Mesenchymal stem cell (in vitro differentiated cells and primary cell): ENCODE data around the gene RAB22A.
A peak's percentile ranks its signal among the peaks of the same experiment; 100 is the strongest.

Source experiments
- DNase-seq: peaks from one replicate; pipeline ENCODE4 v3.0.0-alpha.2; 2013
- H2AFZ ChIP-seq: one replicate; pipeline ENCODE4 v1.6.1; 2013; ENCODE audit warnings: low read depth, mild to moderate bottlenecking, control low read depth, inconsistent platforms, low read length, moderate library complexity
- H2AK5ac ChIP-seq: 2 replicates; pipeline ENCODE4 v1.6.1; 2013; ENCODE audit warnings: low read length, moderate library complexity, mild to moderate bottlenecking, inconsistent platforms; ENCODE audit not compliant: severe bottlenecking
- H2BK120ac ChIP-seq: one replicate; pipeline ENCODE4 v1.6.1; 2013; ENCODE audit warnings: low read depth, mild to moderate bottlenecking, inconsistent platforms, low read length, moderate library complexity
- H2BK12ac ChIP-seq, 2 experiments: one replicate each; pipeline ENCODE4 v1.6.1; 2013; ENCODE audit warnings: inconsistent platforms in 2 of 2, low read length in 2 of 2, mild to moderate bottlenecking in 2 of 2, moderate library complexity in 2 of 2, control low read depth in 1 of 2
- H2BK15ac ChIP-seq: one replicate; pipeline ENCODE4 v1.6.1; 2013; ENCODE audit warnings: mild to moderate bottlenecking, low read depth, inconsistent platforms; ENCODE audit not compliant: poor library complexity, severe bottlenecking
- H2BK5ac ChIP-seq: 2 replicates; pipeline ENCODE4 v1.6.1; 2013; ENCODE audit warnings: low read depth, mild to moderate bottlenecking, low read length, control low read depth, inconsistent platforms; ENCODE audit not compliant: poor library complexity, severe bottlenecking
- H3K14ac ChIP-seq, 2 experiments: one replicate each; pipeline ENCODE4 v1.6.1; 2013; ENCODE audit warnings: inconsistent platforms in 2 of 2, low read length in 2 of 2, control low read depth in 1 of 2, mild to moderate bottlenecking in 1 of 2, moderate library complexity in 1 of 2
- H3K18ac ChIP-seq, 2 experiments: one replicate each; pipeline ENCODE4 v1.6.1; 2013; ENCODE audit warnings: inconsistent platforms in 2 of 2, low read length in 2 of 2, control low read depth in 1 of 2, low read depth in 1 of 2, mild to moderate bottlenecking in 1 of 2
- H3K23ac ChIP-seq, 2 experiments: one replicate each; pipeline ENCODE4 v1.6.1; 2013; ENCODE audit warnings: inconsistent platforms in 2 of 2, low read length in 2 of 2, mild to moderate bottlenecking in 2 of 2, moderate library complexity in 2 of 2, control low read depth in 1 of 2
- H3K27ac ChIP-seq: 2 replicates; pipeline ENCODE4 v1.5.1; 2013; ENCODE audit warnings: mild to moderate bottlenecking, moderate library complexity, low read length, control low read depth, inconsistent platforms; ENCODE audit not compliant: poor library complexity, severe bottlenecking
- H3K27me3 ChIP-seq, 2 experiments: 2 replicates each; pipeline versions ENCODE4 v1.6.1 to v1.7.0; 2013; ENCODE audit warnings: low read length in 2 of 2, mild to moderate bottlenecking in 2 of 2, moderate library complexity in 2 of 2, control low read depth in 1 of 2, inconsistent platforms in 1 of 2; ENCODE audit not compliant: control insufficient read depth in 1 of 2, insufficient read depth in 1 of 2
- H3K36me3 ChIP-seq, 2 experiments: 2 replicates each; pipeline versions ENCODE4 v1.6.1 to v1.7.0; 2013; ENCODE audit warnings: low read length in 2 of 2, control low read depth in 1 of 2, inconsistent platforms in 1 of 2, low read depth in 1 of 2, mild to moderate bottlenecking in 1 of 2; ENCODE audit not compliant: insufficient read depth in 2 of 2, control insufficient read depth in 1 of 2
- H3K4ac ChIP-seq, 2 experiments: one replicate each; pipeline ENCODE4 v1.6.1; 2013; ENCODE audit warnings: inconsistent platforms in 2 of 2, low read length in 2 of 2, mild to moderate bottlenecking in 2 of 2, moderate library complexity in 2 of 2, control low read depth in 1 of 2, low read depth in 1 of 2
- H3K4me1 ChIP-seq: 2 replicates; pipeline ENCODE4 v1.6.1; 2013; ENCODE audit warnings: low read depth, low read length, control low read depth; ENCODE audit not compliant: control insufficient read depth, insufficient read depth
- H3K4me2 ChIP-seq: 2 replicates; pipeline ENCODE4 v1.6.1; 2013; ENCODE audit warnings: low read length, mild to moderate bottlenecking, inconsistent platforms; ENCODE audit not compliant: poor library complexity, severe bottlenecking
- H3K4me3 ChIP-seq, 2 experiments: 2 replicates each; pipeline versions ENCODE4 v1.5.1 to v1.7.0; 2013; ENCODE audit warnings: low read length in 2 of 2, mild to moderate bottlenecking in 2 of 2, control low read depth in 1 of 2, low read depth in 1 of 2; ENCODE audit not compliant: insufficient read depth in 1 of 2
- H3K79me1 ChIP-seq: replicated peaks from 2 replicates; pipeline ENCODE4 v1.6.1; 2013; ENCODE audit warnings: mild to moderate bottlenecking, control low read depth, low read length, inconsistent platforms; ENCODE audit not compliant: poor library complexity, severe bottlenecking
- H3K9ac ChIP-seq: 2 replicates; pipeline ENCODE4 v1.7.0; 2013; ENCODE audit warnings: mild to moderate bottlenecking, low read length, moderate library complexity
- H3K9me3 ChIP-seq: 2 replicates; pipeline ENCODE4 v1.7.0; 2013; ENCODE audit warnings: mild to moderate bottlenecking, low read length; ENCODE audit not compliant: control insufficient read depth
- H4K8ac ChIP-seq: one replicate; pipeline ENCODE4 v1.6.1; 2013; ENCODE audit warnings: inconsistent platforms, mild to moderate bottlenecking, low read length, moderate library complexity
- H4K91ac ChIP-seq: one replicate; pipeline ENCODE4 v1.6.1; 2013; ENCODE audit warnings: mild to moderate bottlenecking, low read length, inconsistent platforms
- WGBS: methylation state at CpG from one replicate; pipeline ENCODE4 v1.1.7; 2013; ENCODE audit warnings: mixed read lengths; 5-methylcytosine and 5-hydroxymethylcytosine counted together

RAB22A gene

GRCh38 chr20:58286729-58287128 lies 22.8 kb upstream of the RAB22A start:
- H3K4me2 ChIP-seq = no peak overlapping the region
- no peak for DNase-seq
- H3K4ac ChIP-seq = no peak overlapping the region
- H4K8ac ChIP-seq = no peak overlapping the region
- H2BK15ac ChIP-seq = no peak overlapping the region
- peaks cover 34% of the 10 kb centered on the region for H3K79me1 ChIP-seq
- no peaks in the 10 kb centered on the region for H3K9me3 ChIP-seq
- H4K91ac ChIP-seq = no peak overlapping the region
- H3K27me3 ChIP-seq = no peaks in the 10 kb centered on the region
- H3K14ac ChIP-seq = no peak overlapping the region
- no peak overlapping the region for H2BK12ac ChIP-seq
- no peak overlapping the region for H3K27ac ChIP-seq
- H2BK120ac ChIP-seq = no peak overlapping the region
- H2AFZ ChIP-seq = no peak overlapping the region
- no peak overlapping the region for H3K23ac ChIP-seq
- H3K4me1 ChIP-seq = no peaks in the 10 kb centered on the region
- H3K4me3 ChIP-seq = no peak overlapping the region
- H2BK5ac ChIP-seq = no peak overlapping the region
- 87% methylated on average over 7 of the region's 7 CpGs for WGBS
- H3K36me3 ChIP-seq = peaks cover 21 to 41% of the 10 kb centered on the region in 2 experiments
- no peak overlapping the region for H2AK5ac ChIP-seq
- no peak overlapping the region for H3K9ac ChIP-seq
- H3K18ac ChIP-seq = no peak overlapping the region

- Histone ChIP-seq H4K8ac (no peak overlapping the region), H3K9me3 (no peaks in the 10 kb centered on the region), H2BK15ac (no peak overlapping the region), H3K4me1 (no peaks in the 10 kb centered on the region), H3K23ac (no peak overlapping the region), H3K4ac (no peak overlapping the region), H3K4me3 (no peak overlapping the region), H2BK12ac (no peak overlapping the region), H3K27me3 (no peaks in the 10 kb centered on the region), H2AK5ac (no peak overlapping the region), H4K91ac (no peak overlapping the region), H3K4me2 (no peak overlapping the region), H2BK5ac (no peak overlapping the region), H3K79me1 (peaks cover 34% of the 10 kb centered on the region), H3K27ac (no peak overlapping the region), H3K18ac (no peak overlapping the region), H3K14ac (no peak overlapping the region), H3K9ac (no peak overlapping the region), H3K36me3 (peaks cover 21 to 41% of the 10 kb centered on the region in 2 experiments), H2BK120ac (no peak overlapping the region), H2AFZ (no peak overlapping the region)
- no peak for DNase-seq
- WGBS = 66% methylated on average over 3 of the region's 3 CpGs
Observed at GRCh38 chr20:58287638-58288037, 21.9 kb upstream of the RAB22A start.

GRCh38 chr20:58289143-58289542 lies 20.4 kb upstream of the RAB22A start:
- Histone ChIP-seq H3K23ac (no peak overlapping the region), H3K14ac (no peak overlapping the region), H2BK5ac (no peak overlapping the region)

DNA sequence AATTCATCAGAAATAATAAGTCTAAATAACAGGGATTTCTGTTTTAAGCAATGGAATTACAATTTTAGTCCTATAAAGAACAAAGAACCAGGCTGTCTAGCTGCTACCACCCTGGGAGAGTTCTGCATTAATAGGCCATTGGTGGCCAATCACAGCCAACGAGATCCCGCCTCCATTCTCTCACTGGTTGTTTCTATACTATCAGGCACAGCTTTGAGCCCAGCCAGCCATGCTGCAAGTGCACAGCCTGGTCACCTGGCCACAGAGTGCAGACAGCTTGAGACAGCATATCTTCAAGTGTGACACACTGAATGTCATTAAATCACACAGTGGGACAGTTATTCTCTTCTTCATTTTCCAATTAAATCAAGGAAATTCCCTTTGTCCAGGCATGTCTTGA lies 16.1 kb upstream of the RAB22A start:
- WGBS = 90% methylated on average over 2 of the region's 2 CpGs
- Histone ChIP-seq H2BK120ac (no peak overlapping the region), H2BK12ac (no peak overlapping the region), H3K4me2 (no peak overlapping the region), H3K4me3 (no peak overlapping the region), H3K27me3 (no peaks in the 10 kb centered on the region), H3K23ac (no peak overlapping the region), H3K4me1 (peaks cover 4% of the 10 kb centered on the region), H4K8ac (no peak overlapping the region), H2BK5ac (no peak overlapping the region), H2AFZ (no peak overlapping the region), H2AK5ac (no peak overlapping the region), H3K79me1 (peaks cover 34% of the 10 kb centered on the region), H3K4ac (no peak overlapping the region), H3K36me3 (peaks cover 4 to 6% of the 10 kb centered on the region in 2 experiments), H3K27ac (no peak overlapping the region), H3K14ac (peak overlapping the region in 1 of 2 experiments; percentile 11), H3K18ac (no peak overlapping the region), H3K9ac (no peak overlapping the region), H4K91ac (no peak overlapping the region), H2BK15ac (no peak overlapping the region), H3K9me3 (no peaks in the 10 kb centered on the region)
- no peak for DNase-seq

More at GRCh38 chr20:58289143-58289542, 20.4 kb upstream of the RAB22A start:
- H3K9ac ChIP-seq = no peak overlapping the region
- no peak overlapping the region for H3K4me2 ChIP-seq
- H3K4ac ChIP-seq = no peak overlapping the region
- no peak for DNase-seq
- H3K4me3 ChIP-seq = no peak overlapping the region
- no peak overlapping the region for H2AFZ ChIP-seq
- no peak overlapping the region for H3K27ac ChIP-seq
- H2BK15ac ChIP-seq = no peak overlapping the region
- no peak overlapping the region for H2AK5ac ChIP-seq
- H3K36me3 ChIP-seq = peaks cover 20 to 37% of the 10 kb centered on the region in 2 experiments
- H4K8ac ChIP-seq = no peak overlapping the region
- H3K27me3 ChIP-seq = no peaks in the 10 kb centered on the region
- no peak overlapping the region for H3K18ac ChIP-seq
- H2BK120ac ChIP-seq = no peak overlapping the region
- H3K9me3 ChIP-seq = no peaks in the 10 kb centered on the region
- H4K91ac ChIP-seq = no peak overlapping the region
- H2BK12ac ChIP-seq = no peak overlapping the region
- H3K4me1 ChIP-seq = no peaks in the 10 kb centered on the region
- peaks cover 32% of the 10 kb centered on the region for H3K79me1 ChIP-seq
- 100% methylated on average over 2 of the region's 2 CpGs for WGBS
